ENCODE data around the gene GANC. TPM values are rescaled to one million over a fixed set of nuclear protein-coding genes. Genes with fewer than 3 reads are reported as not detected.

The GANC gene
- total RNA-seq, 1 donor from 2014 or later, result 12.5 TPM

DNA sequence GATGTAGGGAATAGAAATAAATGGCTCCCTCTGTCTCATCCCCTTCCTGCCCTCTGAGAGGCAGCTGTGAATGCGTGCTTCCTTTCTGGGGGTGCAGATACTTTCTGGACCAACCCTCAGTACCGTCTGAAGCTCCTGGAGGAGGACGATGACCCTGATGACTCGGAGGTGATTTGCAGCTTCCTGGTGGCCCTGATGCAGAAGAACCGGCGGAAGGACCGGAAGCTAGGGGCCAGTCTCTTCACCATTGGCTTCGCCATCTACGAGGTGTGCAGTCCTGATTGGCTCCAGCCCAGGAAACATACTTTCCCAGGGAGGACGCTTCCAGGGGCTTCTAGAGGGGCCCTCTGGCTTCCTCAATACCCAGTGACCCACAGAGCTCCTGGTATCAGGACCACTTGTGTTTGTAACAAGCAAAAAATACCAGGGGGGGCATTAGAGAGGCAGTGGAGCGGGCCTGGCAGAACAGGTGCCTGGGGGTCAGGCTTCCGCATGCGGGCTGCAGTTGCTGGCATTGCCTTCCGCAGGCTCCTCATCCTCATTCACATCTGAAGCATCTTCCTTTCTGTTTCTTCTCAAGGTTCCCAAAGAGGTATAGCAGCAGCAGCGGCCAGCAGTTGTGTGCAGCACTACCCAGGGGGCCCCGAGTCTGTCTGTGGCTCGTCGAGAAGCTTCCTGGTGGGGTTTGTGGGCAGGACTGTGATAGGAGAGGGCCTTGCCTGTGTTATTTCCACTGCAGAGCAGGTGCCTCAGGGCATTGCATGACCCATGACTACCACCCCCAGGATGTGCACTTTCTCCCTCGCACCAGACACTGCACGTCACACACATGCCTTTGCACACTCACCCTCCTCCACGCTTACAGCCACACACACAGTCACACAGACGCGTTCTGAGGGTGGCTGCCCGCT is 128.8 kb downstream of the GANC start:
- Histone ChIP-seq H3K9ac (ENCODE audit: low read length) (no peak overlapping the region), H3K27ac (ENCODE audit: low read depth, low read length) (no peak overlapping the region), H3K9me3 (ENCODE audit: insufficient read depth, low read depth, low read length) (no peaks in the 10 kb centered on the region), H3K4me3 (ENCODE audit: insufficient read depth, low read depth, low read length) (no peak overlapping the region), H3K4me1 (ENCODE audit: insufficient read depth, low read length) (peaks cover 3% of the 10 kb centered on the region), H3K4me2 (ENCODE audit: low read length) (no peak overlapping the region), H3K27me3 (ENCODE audit: insufficient read depth, low read length) (no peaks in the 10 kb centered on the region), H4K20me1 (ENCODE audit: insufficient read depth, low read length) (no peaks in the 10 kb centered on the region), H3K79me2 (ENCODE audit: insufficient read depth, low read length) (no peaks in the 10 kb centered on the region), H3K36me3 (ENCODE audit: insufficient read depth, low read length) (no peaks in the 10 kb centered on the region), H2AFZ (ENCODE audit: low read depth, low read length) (no peak overlapping the region)
- TF ChIP-seq EZH2 (IDR thresholded peaks at IDR 0.05; ENCODE audit: insufficient read depth, low read length), result no peak
- TF ChIP-seq CTCF (IDR thresholded peaks at IDR 0.05; ENCODE audit: insufficient read depth, low read depth, low read length), result no peak
- no peaks in the 10 kb centered on the region for H3K9me3 Mint-ChIP-seq (ENCODE audit: unreplicated experiment)
- H3K4me3 Mint-ChIP-seq (ENCODE audit: unreplicated experiment), result no peak overlapping the region
- FAIRE-seq (no peak), DNase-seq (ENCODE audit: low read depth) (no peak)
- peaks cover 2% of the 10 kb centered on the region for H3K36me3 Mint-ChIP-seq (ENCODE audit: low read depth, unreplicated experiment)
- no peaks in the 10 kb centered on the region for H3K27me3 Mint-ChIP-seq (ENCODE audit: low read depth, unreplicated experiment)
- no peaks in the 10 kb centered on the region for H3K4me1 Mint-ChIP-seq (ENCODE audit: low read depth, unreplicated experiment)
- H3K27ac Mint-ChIP-seq (ENCODE audit: unreplicated experiment), result no peak overlapping the region

- Histone ChIP-seq H2AFZ (ENCODE audit: low read depth, low read length) (no peak overlapping the region), H3K79me2 (ENCODE audit: insufficient read depth, low read length) (no peaks in the 10 kb centered on the region), H3K9ac (ENCODE audit: low read length) (no peak overlapping the region), H3K9me3 (ENCODE audit: insufficient read depth, low read depth, low read length) (no peaks in the 10 kb centered on the region), H3K4me2 (ENCODE audit: low read length) (no peak overlapping the region), H4K20me1 (ENCODE audit: insufficient read depth, low read length) (no peaks in the 10 kb centered on the region), H3K27ac (ENCODE audit: low read depth, low read length) (no peak overlapping the region), H3K36me3 (ENCODE audit: insufficient read depth, low read length) (no peaks in the 10 kb centered on the region), H3K27me3 (ENCODE audit: insufficient read depth, low read length) (no peaks in the 10 kb centered on the region), H3K4me3 (ENCODE audit: insufficient read depth, low read depth, low read length) (no peak overlapping the region), H3K4me1 (ENCODE audit: insufficient read depth, low read length) (peaks cover 3% of the 10 kb centered on the region)
- no peaks in the 10 kb centered on the region for H3K4me1 Mint-ChIP-seq (ENCODE audit: low read depth, unreplicated experiment)
- TF ChIP-seq EZH2 (IDR thresholded peaks at IDR 0.05; ENCODE audit: insufficient read depth, low read length) (no peak), CTCF (IDR thresholded peaks at IDR 0.05; ENCODE audit: insufficient read depth, low read depth, low read length) (no peak)
- H3K27ac Mint-ChIP-seq (ENCODE audit: unreplicated experiment), result no peak overlapping the region
- FAIRE-seq, result no peak
- H3K27me3 Mint-ChIP-seq (ENCODE audit: low read depth, unreplicated experiment), result no peaks in the 10 kb centered on the region
- no peak overlapping the region for H3K4me3 Mint-ChIP-seq (ENCODE audit: unreplicated experiment)
- H3K36me3 Mint-ChIP-seq (ENCODE audit: low read depth, unreplicated experiment), result peaks cover 2% of the 10 kb centered on the region
- no peak for DNase-seq (ENCODE audit: low read depth)
- no peaks in the 10 kb centered on the region for H3K9me3 Mint-ChIP-seq (ENCODE audit: unreplicated experiment)
These were observed 129.6 kb downstream of the GANC start for GRCh38 chr15:42402455-42403205.
